Right lobe of liver (tissue), 4 donors: ENCODE results near the gene ZMYND15.

ENCODE experiments used
- POLR2A ChIP-seq: fragments of 450-650 bp; IDR thresholded peaks from one replicate; pipeline ENCODE4 v1.6.1; 2017; ENCODE audit warnings: antibody characterized with exemption, mild to moderate bottlenecking
- TF ChIP-seq, protein P1 (sequence below), 4 donors: fragments of 200-600 bp in 3 of 4; fragments of 450-650 bp in 1 of 4; IDR thresholded peaks; one replicate each; pipeline versions ENCODE4 v1.5.1 to v1.8.0; 2016 to 2022; ENCODE audit warnings: antibody characterized with exemption in 4 of 4, mild to moderate bottlenecking in 2 of 4
- donor health status: DM: no; HTN: no; CAD: no.
- donor health status: DM: no; HTN: no; CAD: no.
- donor health status: DM: no; HTN: yes; CAD: no.

- no peak for TF ChIP-seq POLR2A
- TF ChIP-seq, protein P1, sequence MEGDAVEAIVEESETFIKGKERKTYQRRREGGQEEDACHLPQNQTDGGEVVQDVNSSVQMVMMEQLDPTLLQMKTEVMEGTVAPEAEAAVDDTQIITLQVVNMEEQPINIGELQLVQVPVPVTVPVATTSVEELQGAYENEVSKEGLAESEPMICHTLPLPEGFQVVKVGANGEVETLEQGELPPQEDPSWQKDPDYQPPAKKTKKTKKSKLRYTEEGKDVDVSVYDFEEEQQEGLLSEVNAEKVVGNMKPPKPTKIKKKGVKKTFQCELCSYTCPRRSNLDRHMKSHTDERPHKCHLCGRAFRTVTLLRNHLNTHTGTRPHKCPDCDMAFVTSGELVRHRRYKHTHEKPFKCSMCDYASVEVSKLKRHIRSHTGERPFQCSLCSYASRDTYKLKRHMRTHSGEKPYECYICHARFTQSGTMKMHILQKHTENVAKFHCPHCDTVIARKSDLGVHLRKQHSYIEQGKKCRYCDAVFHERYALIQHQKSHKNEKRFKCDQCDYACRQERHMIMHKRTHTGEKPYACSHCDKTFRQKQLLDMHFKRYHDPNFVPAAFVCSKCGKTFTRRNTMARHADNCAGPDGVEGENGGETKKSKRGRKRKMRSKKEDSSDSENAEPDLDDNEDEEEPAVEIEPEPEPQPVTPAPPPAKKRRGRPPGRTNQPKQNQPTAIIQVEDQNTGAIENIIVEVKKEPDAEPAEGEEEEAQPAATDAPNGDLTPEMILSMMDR (IDR thresholded peaks at IDR 0.05), result no peak
Observed at GRCh38 chr17:4691686-4692085, 47.9 kb upstream of the ZMYND15 start.
